Activated gamma-delta T cell (primary cell): ENCODE measurements around the gene EP400.

ENCODE experiments used
- DNase-seq: peaks from one replicate; lab custom pipeline; 2025; lab: John Stamatoyannopoulos, UW

Gene EP400

DNA sequence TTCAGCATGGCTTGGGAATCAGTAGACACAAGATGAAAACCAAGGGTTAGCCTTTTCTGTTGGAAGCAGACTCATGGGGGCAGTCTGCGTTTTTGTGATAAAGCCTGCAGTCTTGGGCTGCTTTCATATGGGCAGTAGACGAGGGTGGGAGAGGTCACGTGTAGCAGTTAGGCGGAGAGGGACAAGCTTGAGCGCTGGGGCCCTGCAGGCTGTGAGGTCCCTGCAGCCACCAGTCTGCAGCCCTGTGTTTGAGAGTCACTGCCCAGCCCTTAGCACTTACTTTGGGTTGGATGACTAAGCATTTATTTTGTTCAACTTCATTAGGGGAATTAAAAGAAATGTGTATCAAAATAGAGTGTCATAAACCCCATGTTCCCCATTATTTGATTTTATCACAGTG is 37.2 kb downstream of the EP400 start:
- DNase-seq = no peak

DNA sequence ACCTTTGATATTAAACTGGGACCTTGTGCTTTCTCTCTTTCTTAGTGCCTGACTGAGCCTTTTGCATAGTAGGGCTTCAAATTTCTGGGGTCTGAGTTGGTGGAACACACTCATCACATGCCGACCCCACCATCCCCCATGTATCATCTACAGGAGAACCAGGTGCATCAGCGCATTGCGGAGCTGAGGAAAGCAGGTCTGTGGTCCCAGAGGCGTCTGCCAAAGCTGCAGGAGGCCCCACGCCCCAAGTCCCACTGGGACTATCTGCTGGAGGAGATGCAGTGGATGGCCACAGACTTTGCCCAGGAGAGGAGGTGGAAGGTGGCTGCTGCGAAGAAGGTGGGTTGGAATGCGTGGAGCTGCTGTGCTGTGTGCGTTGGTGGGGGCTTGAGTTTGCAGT is 37.8 kb downstream of the EP400 start:
- no peak for DNase-seq

GRCh38 chr12:131988054-131988796 is 38.5 kb downstream of the EP400 start:
- DNase-seq = no peak

- no peak for DNase-seq
Measured at GRCh38 chr12:131989021-131989420, 39.3 kb downstream of the EP400 start.

GRCh38 chr12:131990066-131990979 is 40.6 kb downstream of the EP400 start:
- DNase-seq = no peak

- DNase-seq = no peak
Measured at GRCh38 chr12:131990980-131991305, 41.2 kb downstream of the EP400 start.

- DNase-seq = no peak
Measured at GRCh38 chr12:131991816-131992430, 42.2 kb downstream of the EP400 start.

GRCh38 chr12:131994589-131994988 is 44.8 kb downstream of the EP400 start:
- no peak for DNase-seq

- no peak for DNase-seq
Measured at GRCh38 chr12:132000286-132000872, 50.6 kb downstream of the EP400 start.

- no peak for DNase-seq
Measured at GRCh38 chr12:132003846-132004245, 54.1 kb downstream of the EP400 start.

- DNase-seq = no peak
Measured at GRCh38 chr12:132004946-132005345, 55.2 kb downstream of the EP400 start.

DNA sequence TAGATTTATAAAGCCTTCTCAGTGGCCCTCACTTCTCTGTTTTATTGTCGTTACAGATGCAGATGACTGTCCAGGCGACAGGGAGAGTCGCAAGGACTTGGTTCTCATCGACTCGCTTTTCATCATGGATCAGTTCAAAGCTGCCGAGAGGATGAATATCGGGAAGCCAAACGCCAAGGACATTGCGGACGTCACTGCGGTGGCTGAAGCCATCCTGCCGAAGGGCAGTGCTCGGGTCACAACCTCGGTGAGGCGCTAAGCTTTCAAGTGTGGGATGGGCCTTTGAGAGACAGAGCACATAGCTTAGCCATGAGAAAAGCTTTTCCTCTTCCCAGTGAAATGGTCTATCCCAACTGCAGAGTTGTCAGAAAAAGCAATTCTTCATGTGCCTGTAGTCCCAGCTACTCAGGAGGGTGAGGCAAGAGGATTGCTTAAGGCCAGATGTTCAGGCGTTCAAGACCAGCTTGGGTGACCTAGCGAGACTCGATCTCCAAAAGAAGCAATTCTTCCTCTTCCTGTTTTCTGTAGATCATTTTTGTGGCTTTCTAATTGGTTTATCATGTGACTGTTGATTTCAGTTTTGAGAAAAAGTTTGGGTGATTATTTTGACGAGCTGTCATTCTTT is 56.4 kb downstream of the EP400 start:
- no peak for DNase-seq

- DNase-seq = no peak
Measured at GRCh38 chr12:132007041-132007440, 57.3 kb downstream of the EP400 start.

DNA sequence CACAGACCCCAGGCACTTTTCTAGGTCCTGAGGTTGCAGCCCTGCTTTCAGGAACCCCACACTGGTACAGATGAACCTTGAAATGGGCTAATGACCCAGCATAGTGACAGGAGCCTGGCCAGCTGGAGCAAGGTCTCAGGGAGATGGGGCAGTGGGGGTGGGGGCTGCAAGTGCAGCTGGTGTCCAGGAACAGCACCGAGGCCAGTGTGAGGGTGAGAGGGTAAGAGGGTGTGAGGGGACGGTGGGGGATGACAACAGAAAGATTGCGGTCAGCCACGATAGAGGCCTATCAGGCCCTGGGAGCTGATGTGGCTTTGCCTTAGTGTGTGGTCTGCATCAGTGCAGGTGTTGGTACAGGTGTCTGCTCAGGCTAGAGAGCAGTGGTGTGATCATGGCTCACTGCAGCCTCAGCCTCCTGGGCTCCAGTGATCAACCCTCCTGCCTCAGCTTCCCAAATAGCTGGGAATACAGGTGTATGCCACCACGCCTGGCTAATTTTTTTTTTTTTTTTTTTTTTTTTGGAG is 59.7 kb downstream of the EP400 start:
- no peak for DNase-seq

DNA sequence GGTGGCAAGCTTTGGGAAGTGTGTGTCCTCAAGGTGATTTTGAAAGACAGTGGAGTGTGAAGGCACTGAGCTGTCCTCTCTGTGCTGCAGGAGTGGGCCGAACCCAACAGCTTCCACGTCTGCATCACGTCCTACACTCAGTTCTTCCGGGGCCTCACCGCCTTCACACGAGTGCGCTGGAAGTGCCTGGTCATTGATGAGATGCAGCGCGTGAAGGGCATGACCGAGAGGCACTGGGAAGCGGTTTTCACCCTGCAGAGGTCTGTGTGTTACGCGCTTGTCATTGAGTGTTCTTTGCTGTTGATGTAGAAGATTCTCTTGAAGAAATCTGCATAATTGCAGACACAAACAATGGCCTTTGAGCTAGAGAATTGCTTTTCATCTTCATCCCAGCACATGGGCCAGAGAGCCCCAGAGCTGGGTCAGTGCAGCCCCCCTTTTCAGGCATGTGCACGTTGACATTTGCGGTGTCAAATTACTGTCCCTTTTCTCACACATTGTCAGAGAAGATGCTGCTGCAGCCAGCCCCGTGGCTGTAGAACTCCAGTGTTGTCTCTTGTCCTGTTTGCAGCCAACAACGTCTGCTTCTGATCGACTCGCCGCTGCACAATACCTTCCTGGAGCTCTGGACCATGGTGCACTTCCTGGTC is 63.3 kb downstream of the EP400 start:
- no peak for DNase-seq

GRCh38 chr12:132014092-132014914 is 64.6 kb downstream of the EP400 start:
- DNase-seq = no peak

DNA sequence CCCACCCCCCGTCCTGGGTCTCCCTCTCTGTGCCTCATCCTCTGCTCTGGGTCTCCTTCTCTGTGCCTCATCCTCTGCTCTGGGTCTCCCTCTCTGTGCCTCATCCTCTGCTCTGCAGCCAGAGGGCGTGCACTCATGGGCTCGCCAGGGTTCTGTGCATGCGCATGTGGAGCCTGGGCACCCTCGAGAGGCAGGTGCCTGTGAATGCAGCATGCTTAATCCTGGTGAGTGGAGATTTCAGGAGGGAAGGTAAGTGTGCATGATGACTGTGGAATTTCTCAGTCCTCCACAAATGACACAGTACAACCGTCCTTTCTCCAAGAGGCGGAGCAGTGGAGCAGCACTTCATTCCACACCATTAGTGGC is 65.2 kb downstream of the EP400 start:
- no peak for DNase-seq

GRCh38 chr12:132015686-132016430 is 66.1 kb downstream of the EP400 start:
- no peak for DNase-seq

- DNase-seq = no peak
Measured at GRCh38 chr12:132018193-132018916, 68.6 kb downstream of the EP400 start.
